Stimulated activated CD8-positive, alpha-beta memory T cell treated with anti-CD3 and anti-CD28 coated beads, Interleukin-12 subunit alpha, Interleukin-12 subunit beta, amount 100 ng/mL, for 24 hours (primary cell): ENCODE data around the gene MYBPH.

Source experiments
- DNase-seq: peaks from one replicate; pipeline ENCODE4 v3.0.0-alpha.2; 2020; ENCODE audit errors: extremely low read depth

MYBPH gene

DNA sequence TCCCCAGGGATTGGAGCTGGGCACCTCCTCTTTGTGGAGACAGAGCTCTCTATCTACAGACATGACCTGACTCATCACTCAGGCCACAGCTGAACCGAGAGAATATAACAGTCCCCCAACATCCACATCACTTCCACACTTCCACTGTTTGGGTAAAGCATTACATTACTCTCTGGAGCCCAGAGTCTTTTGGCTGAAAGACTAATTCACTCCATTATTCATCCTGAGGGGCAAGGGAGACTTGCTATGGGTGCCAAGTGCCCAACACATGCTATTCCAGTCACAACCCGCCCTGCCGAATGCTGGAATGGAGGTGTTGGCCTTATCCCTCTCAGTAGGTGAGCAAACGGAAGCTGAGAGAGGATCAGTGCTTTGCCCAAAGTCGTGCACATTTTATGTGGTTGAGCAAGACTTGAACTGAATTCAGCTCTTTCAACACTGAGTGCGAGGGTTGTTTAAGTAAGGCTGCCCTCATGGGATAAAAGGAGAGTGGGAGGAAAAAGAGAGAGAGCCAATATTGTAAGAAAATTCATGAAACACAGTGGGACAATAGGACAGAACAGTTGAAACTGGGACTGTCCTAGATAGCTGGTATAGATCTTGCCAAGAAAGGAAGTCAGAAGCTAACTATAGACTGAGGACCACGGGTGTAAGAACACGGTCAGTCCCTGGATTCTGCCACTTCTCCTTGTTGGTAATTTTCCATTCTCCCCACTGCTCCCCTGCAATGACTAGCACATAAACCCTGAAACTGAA lies 24.4 kb upstream of the MYBPH start:
- no peak for DNase-seq

DNA sequence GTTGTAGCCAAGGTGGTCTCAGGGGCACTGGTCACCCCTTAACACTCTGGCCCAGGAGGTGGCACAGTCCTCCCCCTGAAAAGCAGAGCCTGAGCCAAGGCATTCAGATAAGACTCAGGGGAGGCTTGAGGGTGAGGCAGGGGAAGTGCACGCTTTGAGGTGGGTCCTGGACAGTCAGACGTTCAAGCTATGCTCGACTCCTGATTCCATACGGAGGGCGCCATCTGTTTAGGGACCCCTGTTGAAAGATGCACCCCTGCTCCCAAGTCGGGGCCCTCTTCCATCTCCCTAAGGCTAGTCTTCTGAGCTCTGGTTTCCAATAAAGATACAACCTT lies 23.8 kb upstream of the MYBPH start:
- no peak for DNase-seq

DNA sequence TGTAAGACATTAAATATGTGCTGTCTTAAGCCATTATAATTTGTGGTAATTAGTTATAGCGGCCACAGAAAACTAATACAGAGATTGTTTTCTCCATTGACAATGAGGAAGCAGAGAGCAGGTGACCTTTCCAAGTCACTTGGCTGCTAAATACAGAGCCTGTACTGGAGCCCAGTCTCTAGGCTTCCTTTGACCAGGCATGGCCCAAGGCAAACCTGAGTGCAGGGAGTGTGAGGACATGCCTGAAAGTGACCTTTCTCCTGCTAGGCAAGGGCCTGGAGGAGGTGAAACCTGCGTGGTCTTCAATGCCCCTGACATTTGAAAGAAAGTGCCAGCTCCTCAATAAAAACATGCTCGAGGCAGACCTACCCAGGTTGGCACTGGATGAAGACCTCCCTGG lies 23.4 kb upstream of the MYBPH start:
- DNase-seq, result no peak

DNA sequence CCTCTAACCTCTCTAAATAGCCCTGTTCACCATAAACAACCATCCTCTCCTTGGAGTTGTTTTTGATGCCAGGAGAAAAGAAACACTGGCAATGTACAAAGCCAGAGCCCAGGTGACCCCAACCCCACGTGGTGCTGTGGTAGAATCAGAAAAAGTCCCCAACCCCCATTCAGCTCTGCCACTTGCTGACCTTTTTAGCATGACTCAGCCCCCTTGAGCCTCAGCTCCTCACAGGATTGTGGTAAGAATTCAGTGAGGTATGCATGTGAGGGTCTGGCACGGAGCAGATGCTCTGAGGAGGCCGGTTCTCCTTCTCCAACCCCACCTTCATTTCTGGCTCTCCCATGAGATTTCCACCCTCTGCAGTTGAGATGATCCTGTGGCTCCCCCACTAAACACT lies 22.0 kb upstream of the MYBPH start:
- no peak for DNase-seq

DNA sequence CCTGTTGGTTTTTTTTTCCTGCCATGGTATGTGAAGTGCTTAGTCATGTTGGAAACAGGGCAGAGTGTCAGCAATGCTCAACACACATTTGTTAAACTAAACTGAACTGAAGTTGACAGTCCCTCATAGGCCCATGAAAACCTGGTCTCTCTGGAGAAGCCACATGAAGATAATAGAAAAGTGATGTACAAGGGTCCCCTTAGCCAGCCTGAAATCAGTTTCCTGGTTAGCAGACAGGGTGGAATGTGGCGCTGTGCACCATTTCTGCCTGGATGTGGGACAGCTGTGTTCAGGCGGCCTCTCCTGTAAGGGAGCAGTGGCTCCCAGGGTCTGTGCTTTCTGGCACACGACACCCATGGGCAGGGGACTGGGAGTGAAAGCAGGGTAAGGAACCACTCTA lies 20.7 kb upstream of the MYBPH start:
- DNase-seq, result no peak

DNA sequence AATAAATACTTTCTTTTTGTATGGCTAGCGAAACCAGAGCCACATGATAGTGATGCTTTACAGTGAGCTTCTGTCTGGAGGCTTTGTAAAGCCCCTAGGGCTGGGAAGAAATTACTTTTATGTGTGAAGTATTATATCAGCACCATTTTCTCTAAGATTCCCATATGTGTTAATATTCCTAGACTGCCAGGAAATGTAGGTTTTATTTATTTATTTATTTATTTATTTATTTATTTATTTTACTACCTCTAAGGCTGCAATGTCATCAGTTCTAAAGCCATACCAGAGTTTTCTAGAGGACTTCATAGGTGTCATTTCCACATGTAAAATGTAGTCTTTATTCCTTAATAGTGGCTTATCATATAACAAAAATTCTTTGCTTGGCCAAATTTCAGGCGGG lies 15.3 kb upstream of the MYBPH start:
- DNase-seq, result no peak

DNA sequence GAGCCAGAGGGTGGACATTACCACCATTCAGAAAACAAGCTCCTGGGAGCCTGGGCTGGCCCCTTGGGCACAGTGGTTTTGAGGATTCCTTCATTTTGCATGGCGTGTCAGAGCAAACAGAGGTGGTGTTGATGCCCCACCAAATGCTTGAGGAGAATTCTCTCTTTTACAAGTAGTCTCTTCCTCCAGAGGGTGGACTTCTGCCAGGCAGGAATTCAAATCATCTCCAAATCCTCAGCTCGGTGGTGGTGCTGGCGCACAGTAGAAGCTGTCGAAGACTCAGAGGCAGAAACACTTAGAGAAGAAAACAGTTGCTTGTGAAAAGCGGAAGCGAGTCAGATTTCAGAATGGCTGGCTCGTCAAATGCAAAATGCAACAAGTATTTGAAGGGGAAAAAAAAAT lies 14.3 kb upstream of the MYBPH start:
- no peak for DNase-seq

DNA sequence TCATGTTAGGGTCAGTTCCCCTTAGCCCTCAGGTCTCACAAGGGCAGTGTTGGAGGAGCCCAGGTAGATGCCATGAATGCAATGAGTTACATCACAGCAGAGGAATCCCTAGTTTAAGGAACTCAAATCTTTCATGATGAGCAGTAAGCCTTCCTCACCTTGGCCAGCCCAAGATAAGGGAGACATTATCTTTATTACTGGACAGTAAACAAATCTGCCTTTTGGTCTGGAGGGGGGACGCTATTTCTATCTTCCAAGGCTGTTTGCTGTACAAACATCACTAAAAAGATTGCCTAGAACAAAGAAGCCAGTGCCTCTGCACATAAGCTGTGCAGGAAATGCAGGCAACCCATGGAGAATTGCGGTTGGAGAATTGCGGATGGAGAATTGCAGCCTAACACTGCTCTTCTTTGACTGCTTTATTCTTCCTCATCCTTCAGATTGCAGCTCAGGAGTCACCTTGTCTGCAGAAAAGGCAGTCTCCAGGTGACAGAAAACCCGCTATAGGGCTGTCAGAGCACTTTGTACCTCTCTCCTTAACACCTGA lies 13.1 kb upstream of the MYBPH start:
- no peak for DNase-seq

DNA sequence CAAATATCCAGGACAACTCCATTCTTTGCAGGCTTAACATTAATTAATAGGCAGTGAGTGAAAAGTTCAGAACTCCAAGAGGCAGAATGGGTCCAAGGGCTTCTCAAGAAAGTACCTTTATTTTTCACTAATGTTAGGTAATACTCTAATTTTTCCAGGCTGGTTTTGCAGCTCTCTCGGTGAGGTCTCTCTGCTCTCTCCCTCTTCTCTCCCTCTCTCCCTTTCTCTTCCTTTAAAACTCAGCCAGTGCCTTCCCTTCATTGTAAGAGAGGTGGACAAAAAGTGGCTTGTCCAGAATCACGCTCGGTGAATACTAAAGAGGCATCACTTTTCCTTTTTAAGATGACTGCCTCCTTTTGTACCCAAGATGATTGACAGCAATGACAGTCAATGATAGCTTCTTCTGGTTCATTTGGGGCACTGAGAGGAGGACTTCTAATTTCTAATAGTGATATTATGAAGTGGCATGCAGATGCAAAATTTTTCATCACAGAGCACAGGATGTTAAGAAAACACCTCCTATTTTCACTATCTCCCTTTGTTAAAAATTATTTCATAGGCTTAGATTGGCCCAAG lies 12.2 kb upstream of the MYBPH start:
- DNase-seq, result no peak

DNA sequence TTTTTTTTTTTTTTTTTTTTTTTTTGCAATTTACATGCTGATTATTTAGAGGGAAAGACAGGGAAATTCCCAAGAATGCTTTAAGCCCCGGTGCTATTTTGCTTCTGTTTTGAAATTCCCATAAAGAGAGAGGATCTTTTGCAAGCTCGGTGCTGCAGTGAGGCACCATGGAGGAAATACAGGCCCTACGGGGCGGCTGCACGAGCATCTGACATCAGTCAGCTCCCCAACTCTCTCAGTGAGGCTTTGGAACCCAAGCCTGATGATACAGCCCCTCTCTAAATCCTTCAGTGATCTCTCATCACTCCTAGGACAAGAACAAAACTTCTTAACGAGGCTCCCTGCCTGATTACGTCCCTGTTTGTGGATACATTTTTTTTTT lies 11.7 kb upstream of the MYBPH start:
- DNase-seq, result no peak

DNA sequence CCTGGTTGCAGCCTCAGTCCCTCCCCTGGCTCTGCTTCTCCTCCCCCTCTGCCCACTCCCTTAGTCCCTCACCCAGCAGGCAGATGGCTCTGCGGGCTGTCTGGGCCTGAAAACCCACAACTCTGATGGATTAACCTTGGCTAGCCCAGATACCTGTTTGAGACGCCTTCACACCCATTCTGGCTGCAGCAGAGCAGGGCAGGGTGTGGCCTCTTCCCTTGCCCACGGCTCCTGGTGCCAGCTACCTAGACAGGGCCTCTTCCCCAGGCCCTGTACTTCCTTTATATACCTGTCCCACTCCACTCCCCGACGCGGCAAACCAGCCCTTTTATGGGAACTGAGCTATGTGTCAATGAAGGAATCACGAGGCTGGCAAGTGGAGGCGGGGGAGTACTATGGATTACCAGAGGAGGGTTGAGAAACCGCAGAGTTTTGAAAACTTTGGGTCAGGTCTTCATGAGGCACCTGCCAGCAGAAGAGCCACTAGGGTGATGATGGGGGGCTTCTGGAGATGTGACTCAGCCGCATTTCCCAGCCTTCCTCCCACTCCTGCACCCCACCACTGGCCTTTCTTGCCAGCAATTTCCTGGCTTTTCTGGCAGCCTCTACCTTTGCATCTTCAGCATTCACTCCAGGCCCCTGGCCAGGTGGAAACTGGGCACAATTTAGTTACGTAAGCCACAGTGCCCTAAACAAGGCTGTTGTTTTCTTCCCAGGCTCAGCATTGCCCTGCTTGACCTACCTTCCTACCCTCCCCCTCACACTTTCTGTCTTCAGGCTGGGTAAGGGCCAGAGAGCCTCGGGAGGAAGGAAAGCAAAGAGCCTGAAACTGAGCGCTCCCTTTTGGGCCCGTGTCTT lies 11.0 kb upstream of the MYBPH start, which contains the start of gene CHI3L1:
Gene CHI3L1 (minus strand): TSS at position 259 of the 858 bp plus-strand sequence. CDS start 81 bp downstream, at position 178.
- DNase-seq, result no peak

DNA sequence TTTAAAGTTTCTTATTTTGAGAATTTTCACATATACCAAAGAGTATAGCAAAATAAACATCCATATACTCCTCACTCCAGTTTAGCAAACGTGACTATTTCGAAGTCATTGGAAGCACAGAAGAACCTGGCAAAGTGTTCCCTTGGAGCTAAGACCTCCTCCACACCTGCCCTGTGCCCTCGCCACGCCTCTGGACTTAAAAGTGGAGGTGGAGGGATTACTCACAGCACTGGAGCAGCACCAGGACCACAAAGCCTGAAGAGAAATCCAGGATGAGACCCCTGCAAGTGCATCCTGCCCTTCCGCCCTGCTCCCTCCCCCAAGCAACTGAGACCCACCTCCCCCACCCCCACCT lies 10.4 kb upstream of the MYBPH start:
- no peak for DNase-seq

DNA sequence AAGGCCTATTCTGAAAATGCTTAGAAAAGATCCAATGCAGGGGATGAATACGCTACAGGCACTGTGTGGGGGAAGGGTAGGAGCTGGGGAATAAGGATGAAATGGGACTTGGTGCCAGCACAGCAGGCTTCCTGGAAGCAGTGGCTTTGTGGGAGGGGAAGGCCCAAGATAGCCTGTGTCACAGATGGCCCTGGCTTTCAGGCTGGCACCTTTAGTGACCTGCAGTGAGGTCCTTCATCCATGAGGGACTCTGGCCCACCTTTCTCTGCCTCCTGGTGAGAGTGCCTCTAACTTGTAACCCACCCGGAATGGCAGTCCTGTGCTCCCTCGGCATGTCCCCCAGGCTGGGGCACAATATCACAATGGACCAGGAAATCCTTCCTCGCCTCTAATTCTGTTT lies 10.0 kb upstream of the MYBPH start:
- no peak for DNase-seq

DNA sequence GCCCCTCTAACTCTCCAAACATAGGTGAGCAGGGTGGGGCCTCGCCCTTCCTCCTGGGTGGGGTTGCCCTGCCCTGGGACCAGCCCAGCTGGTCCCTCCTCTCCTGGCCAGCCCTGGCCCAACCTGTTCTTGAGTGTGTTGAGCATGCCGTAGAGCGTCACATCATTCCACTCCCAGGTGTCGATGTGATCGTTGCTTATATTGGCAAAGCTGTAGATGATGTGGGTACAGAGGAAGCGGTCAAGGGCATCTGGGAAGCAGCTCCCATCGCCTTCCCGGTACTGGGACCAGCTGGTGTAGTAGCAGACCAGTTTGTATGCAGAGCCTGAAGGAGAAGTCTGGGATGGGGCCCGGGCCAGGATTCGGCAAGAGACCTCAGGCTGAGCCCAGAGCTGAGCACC lies 9.4 kb upstream of the MYBPH start:
- DNase-seq, result no peak

DNA sequence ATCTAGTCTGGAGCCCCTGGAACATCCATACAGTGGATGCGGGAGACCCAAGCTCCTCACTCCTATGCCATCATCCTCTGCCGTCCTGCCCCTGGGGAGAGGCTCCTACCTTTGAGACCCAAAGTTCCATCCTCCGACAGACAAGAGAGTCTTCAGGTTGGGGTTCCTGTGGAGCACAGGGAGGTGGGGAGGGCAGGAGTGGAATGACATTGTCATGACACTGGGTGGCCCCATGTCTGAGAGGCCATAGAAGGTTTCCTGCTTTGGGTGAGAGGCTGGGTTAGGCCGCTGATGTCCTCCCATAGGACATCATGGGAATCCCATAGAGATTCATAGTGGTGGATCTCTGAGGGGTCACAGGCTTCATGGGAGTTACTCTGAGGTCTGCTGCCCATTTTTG lies 8.8 kb upstream of the MYBPH start:
- DNase-seq, result no peak

DNA sequence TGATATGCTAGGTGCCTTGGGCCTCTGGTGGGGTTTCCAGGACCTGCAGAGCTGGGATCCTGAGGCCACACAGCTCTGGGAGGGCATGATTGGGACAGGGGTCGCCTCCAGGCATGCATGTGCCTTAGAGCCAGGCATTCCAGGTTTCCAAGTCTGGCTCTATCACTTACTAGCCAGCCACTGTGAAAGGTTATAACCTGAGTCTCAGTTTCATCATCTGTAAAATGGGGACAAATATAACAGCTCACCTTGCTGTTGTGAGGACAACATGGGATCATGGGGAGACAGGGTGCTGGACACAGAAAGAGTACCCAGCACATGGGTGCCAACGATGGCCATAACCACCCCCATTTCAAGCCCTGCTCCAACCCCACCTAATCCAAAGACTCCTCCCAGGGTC lies 8.2 kb upstream of the MYBPH start:
- DNase-seq, result no peak

DNA sequence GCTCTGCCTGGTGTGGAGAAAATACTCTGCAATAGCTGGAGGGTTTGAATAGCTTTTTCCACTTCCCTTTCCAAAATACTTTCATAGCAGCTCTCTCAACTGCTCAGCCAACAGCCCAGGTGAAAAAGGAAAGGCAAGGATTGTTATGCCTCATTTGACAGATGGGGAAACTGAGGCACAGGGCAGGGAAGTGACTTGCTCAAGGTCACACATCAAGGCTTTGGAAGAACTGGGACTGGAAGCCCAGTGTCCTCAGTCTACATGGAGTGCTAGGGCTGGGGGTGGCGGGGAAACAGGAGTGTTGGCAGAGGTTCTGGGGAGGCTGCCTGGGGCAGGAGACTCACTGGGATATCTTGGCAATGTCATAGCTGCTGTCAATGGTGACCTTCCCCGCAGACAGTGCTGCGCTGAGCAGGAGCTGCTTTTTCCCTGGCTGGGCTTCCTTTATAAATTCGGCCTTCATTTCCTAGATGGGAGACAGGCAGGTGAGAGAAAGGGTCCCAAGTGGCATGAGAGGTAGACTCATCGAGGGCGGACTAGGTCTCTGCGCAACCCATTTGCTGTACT lies 6.8 kb upstream of the MYBPH start:
- DNase-seq, result no peak

DNA sequence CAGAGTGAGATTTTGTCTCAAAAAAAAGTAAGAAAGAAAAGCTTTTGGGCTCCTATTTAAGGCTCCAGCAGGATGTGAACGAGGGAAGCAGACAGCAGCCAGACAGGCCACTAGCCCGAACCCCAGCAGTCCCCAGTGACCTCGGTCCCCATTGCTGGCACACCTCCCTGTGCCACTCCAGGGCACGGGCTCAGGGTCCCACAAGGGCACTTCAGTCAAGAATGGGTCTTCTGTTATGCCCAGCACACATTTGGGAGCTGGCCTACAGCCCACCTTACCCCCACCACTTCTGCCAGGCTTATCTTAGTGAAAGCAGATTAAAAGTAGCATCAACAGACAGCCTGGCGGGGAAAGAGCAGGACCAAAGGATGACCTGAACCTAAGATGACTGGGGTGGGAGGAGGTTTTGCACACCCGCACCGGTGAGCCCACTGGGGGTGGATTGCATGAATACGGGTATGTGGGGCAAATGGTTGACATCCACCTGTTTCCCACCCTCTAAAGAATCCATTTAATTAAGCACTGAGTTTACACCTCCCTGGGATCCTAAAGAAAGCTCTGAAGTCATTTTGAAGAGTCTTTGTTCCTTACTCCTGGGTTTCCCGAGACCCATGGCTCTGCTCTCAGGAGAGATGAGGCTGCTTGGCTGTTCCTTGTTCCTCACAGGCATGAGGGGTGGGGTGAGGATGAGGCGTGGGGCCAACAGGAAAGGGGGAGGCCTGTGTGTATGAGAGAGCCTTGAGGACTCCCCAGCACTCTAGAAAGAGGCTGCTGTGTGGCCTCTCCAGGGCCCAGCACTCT lies 6.2 kb upstream of the MYBPH start:
- DNase-seq, result no peak

DNA sequence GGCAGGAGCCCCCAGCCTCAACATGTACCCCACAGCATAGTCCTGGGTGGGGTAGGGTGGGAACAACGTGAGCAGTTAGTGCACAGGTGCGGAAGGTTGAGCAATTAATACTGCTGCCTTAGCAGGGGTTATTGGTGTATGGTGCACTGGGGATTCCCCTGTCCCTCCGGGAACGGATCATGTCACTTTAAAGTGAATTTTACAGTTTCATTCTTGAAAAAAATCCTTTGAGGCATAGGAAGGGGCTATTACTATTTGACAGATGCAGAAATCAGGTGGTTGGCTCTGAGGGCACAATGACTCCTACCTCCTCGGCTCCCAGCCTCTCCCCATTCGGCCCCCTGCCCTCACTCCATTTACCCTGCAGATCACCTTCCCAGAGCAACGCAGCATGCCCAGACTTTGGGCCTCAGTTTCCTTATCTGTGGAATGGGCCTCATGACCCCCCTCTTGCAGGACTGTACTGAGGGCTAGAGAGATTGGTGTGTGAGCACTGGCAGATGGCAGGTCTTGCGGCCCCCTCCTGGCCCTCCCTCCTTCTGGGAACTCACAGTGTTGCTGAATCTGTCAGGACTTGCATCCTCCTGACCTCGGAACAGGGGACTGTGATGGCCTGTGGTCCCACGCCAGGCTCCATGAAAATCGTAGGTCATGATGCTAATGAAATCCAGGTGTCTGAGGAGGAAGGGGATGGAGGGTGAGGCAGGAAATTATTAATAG lies 5.1 kb upstream of the MYBPH start:
- DNase-seq, result no peak

DNA sequence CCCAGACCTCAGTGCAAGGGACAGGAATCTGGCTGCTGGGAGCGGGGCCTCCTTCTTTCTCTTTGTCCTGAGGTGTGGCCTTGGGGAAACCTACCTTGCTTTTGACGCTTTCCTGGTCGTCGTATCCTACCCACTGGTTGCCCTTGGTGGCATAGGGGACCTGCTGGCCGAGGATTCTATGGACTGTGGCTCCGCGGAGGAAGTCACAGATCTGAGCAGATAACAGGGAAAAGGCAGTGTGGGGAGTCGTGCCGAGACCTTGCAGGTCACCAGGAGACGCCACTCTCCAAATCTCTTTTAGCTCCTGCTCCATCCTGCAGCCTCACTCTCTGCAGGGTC lies 4.0 kb upstream of the MYBPH start:
- DNase-seq, result no peak
